B cell (primary cell): ENCODE results near the gene RHOG.

Source experiments
- EZH2 ChIP-seq: IDR thresholded peaks from 2 replicates; pipeline ENCODE4 v1.6.1; 2012; ENCODE audit warnings: borderline replicate concordance, low read depth, mild to moderate bottlenecking, moderate library complexity, low read length; ENCODE audit not compliant: insufficient read depth, poor library complexity, severe bottlenecking
- TF ChIP-seq, protein P1 (sequence below): fragments of 200-600 bp; IDR thresholded peaks from one replicate; pipeline ENCODE4 v1.8.0; 2022; ENCODE audit warnings: antibody characterized with exemption, mild to moderate bottlenecking

DNA sequence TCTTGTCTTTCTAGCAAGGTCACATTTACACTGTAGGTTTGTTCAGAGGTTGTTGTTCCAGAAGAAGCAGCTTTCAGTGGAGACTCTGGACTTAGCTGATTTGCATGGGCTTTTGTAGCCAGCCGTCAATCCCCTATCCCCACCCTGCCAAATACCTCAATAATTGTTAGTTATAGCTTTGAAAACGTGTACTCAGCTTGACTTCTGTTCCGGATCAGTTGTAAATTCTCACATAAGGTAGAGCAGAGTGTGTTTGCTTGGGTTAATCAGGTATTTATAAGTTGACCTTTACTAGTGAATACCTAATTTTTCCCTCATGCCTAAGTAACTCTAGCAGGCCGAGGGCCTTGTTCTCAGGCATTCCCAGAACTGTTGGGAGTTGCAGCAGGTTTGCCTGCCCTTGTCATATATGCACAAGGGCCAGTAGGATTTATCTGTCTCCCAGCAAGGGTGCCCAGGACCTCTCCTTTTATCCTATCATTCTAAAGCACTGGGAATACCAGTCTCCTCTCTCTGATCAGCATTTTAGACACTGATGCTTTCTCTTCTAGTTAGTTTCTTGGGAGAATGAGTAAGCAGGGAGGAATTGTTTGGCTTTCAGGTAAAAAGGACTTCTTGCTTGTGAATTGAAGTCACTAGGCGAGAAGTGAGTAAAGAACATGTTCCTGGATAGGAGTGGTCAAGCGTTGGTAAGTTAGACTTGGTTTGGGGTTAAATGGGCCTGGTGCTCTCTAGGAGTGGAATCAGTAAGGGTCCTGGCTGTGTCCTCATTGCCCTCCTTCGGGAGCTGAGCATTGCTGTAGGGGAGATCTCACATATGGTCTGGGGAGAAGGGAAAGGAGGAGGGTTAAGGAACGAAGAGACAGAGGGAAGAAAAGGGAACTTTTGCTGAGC is 36.9 kb upstream of the RHOG start:
- TF ChIP-seq, protein P1, sequence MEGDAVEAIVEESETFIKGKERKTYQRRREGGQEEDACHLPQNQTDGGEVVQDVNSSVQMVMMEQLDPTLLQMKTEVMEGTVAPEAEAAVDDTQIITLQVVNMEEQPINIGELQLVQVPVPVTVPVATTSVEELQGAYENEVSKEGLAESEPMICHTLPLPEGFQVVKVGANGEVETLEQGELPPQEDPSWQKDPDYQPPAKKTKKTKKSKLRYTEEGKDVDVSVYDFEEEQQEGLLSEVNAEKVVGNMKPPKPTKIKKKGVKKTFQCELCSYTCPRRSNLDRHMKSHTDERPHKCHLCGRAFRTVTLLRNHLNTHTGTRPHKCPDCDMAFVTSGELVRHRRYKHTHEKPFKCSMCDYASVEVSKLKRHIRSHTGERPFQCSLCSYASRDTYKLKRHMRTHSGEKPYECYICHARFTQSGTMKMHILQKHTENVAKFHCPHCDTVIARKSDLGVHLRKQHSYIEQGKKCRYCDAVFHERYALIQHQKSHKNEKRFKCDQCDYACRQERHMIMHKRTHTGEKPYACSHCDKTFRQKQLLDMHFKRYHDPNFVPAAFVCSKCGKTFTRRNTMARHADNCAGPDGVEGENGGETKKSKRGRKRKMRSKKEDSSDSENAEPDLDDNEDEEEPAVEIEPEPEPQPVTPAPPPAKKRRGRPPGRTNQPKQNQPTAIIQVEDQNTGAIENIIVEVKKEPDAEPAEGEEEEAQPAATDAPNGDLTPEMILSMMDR: no peak
- no peak for TF ChIP-seq EZH2
